HuH-7.5 (cell line): ENCODE results near the gene TPST1.
A peak's percentile ranks its signal among the peaks of the same experiment; 100 is the strongest.
"Not testable (repeated sequence)": the region's sequence is repeated elsewhere in the genome, so short reads cannot be mapped to it uniquely, and the experiment has no call there.

Experiments
- DNase-seq: peaks from one replicate; pipeline ENCODE4 v3.0.0; 2011; ENCODE audit warnings: low spot score

Gene TPST1

GRCh38 chr7:66188645-66189044 is 16.5 kb upstream of the TPST1 start:
- DNase-seq = no peak

DNA sequence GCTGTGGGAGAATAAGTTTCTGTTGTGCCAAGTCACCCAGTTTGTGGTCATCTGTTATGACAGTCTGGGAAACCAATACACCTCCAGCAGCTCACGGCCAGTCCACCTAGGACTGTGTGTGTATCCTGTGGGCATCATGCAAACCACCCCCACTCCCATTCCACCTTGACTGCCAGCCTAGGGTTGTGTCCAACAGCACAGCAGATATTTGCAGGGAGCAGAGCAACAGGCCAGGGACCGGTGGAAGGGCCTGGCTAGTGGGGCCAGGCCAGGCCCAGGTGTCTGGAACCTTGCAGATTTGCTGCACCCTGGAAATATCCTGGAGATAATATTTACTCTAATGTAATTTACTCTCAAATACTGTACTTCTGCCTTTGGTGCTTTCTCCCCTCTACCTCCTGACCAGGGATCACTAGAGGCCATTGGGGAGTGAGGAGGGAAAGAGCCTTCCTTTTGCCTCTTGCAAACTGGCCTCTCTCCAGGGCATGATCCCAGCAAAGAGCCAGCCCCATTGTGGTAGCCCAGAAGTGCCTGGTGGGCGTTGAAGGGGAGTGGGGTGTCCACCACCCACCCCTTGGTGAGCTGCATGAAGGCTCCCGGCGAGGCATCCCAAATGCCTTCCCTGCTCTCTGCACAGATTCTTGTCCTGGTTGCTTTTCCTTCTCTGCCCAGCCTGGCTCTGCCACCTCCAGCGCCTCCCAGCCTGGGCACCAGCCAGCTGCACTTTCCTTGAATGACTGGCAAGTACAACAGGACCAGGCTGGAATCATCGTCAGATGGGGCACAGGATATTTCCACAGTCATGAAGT is 15.2 kb upstream of the TPST1 start:
- DNase-seq = no peak

GRCh38 chr7:66190504-66190857 is 14.7 kb upstream of the TPST1 start:
- no peak for DNase-seq

GRCh38 chr7:66193146-66193725 is 11.9 kb upstream of the TPST1 start:
- DNase-seq = no peak

DNA sequence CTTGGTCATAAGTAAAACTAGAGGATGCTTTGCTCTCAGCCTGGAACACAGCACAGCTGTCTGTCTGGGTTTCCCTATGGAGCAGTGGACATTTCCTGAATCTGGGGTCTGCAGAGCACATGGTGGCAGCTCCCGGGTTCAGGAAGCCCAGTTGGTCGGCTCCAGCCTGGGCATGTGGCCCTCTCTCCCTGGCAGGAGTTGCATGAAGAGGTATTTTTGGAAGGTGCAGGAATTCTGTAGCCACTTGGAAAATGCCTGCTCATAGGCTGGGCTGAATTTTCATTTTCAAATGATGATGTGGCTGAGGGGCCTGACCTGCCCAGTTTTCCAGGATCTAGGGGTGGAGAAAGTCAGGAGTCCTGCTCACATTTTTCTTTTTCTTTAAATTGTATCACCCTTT is 6.7 kb upstream of the TPST1 start:
- no peak for DNase-seq

DNA sequence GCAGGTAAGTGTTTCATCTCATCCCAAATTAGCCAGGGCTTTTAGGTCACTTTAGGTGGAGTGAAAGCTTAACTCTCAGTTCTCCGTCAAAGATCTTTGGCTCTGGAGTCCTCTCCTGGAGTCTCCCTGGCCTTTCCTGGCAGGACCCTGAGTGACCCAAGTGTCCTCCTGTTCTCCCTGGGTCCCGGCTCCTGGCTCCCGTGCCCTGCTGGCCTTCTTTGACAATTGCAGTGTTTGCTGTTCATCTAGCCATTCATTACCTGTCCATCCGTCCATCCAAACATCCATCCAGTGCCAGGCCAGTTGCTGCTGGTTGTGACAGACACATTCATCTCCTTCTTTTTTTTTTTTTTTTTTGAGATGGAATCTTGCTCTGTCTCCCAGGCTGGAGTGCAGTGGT is 6.2 kb upstream of the TPST1 start:
- DNase-seq = peak; percentile 33

- no peak for DNase-seq
Observed at GRCh38 chr7:66202441-66202840, 2.7 kb upstream of the TPST1 start.

DNA sequence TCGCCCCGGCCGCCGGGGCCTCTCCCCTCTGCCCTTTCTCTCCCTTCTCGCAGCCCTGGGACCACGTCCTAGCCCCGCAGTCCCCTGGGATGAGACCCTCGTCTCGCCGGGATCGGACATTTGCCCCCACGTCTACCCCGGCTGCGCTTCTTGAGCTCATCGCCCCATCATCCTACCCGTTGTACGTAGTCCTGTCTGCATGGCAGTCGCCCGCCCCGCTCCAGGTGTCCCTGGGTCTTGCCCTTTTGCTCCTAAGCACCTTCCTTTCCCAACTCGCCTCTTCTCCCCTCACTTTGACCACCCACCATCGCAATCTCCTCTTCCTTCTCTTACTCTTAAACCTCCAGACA is 582 bp downstream of the TPST1 start:
- DNase-seq = no peak

- no peak for DNase-seq
Observed at GRCh38 chr7:66206119-66206933, 1.2 kb downstream of the TPST1 start.

DNA sequence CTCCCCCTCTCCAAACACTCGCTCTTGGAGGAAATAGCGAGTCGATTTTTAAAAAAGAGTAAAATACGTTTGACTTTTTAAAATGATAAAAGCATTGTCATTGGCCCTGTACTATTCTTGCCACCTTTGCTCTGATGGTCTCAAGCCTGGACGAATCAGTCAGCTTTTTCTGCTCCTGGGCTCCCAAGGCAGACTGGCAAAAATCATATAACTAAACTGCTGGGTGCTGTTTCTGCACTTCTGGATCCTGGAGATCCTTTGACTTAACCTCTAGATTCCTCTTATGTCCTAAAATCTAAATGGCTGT is 1.8 kb downstream of the TPST1 start:
- DNase-seq = no peak

- DNase-seq = no peak
Observed at GRCh38 chr7:66207540-66207939, 2.4 kb downstream of the TPST1 start.

DNA sequence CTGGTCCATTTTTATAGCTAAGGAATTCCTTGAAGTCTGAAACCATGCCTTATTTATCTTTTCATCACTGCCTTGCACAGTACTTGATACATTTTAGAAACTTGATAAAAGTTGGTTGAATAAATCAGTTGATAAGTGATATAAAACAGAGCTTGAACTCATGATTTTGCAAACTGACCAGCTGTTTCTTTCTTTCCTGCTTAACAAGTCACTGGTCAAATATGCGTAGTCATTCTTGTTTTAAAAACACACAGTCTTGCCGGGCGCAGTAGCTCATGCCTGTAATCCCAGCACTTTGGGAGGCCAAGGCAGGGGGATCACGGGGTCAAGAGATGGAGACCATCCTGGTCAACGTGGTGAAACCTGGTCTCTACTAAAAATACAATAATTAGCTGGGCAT is 6.3 kb downstream of the TPST1 start:
- DNase-seq = no peak

DNA sequence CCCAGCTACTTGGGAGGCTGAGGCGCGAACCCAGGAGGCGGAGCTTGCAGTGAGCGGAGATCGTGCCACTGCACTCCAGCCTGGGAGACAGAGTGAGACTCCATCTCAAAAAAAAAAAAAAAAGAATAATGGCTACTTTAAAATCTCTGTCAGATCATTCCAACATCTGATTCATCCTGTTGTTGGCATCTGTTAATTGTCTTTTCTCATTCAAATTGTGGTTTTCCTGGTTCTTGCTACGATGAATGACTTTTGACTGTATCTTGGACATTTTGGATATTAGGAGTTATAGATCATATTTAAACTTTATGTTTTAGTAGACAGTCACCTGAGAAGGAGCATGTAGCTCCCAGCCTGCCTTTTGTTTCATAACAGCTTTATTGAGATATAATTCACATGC is 8.5 kb downstream of the TPST1 start:
- DNase-seq = no peak

DNA sequence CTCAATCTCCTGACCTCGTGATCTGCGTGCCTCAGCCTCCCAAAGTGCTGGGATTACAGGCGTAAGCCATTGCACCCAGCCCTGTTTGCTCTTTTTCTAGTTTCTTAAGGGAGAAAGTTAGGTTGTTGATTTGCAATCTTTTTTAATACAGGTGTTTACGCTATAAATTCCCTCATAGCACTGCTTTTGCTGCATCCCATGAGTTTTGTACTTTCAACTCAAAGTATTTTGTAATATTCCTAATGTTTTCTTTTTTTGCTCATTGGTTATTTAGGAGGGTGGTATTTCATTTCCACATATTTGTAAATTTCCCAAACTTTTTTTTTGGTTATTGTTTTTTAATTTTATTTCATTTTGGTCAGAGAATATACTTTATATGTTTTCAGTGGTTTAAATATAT is 11.6 kb downstream of the TPST1 start:
- no peak for DNase-seq

GRCh38 chr7:66219805-66220204 is 14.7 kb downstream of the TPST1 start:
- DNase-seq = no peak

DNA sequence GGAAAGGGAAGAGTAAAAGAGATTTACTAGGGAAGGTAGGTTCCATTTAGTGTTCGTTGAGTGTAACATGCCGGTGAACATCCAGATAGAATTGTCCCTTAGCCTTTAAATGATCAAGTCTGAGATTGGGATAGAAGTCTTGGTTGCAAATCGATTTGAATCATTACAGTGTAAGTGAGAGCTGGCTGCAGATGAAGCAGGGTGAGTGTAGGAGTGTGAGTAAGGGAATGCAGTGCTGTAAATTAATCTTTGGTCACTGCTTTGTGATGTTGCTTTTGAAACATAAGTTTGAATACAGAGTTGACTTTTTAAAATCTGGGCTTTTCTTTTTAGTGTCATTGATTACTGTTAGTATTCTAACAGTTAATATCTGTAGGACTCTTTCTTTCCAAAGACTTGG is 16.3 kb downstream of the TPST1 start:
- no peak for DNase-seq

DNA sequence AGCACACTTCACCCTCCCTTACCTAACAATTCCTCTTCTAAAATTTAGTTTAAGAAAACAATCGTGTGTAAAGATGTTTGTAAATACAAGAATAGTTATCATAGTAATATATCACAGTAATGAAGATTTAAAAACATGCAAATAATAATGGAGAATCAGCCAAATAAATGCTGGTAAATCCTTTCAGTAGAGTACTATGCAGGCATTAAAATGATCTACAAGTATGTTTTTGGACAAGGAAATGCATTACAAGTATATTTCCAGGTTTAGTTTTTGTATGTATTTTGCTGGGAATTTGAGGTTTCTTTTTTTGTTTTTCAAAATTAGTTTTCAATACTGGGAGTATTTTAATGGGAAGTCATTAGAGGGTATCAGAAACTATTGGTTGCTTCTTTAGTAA is 22.7 kb downstream of the TPST1 start:
- no peak for DNase-seq

DNA sequence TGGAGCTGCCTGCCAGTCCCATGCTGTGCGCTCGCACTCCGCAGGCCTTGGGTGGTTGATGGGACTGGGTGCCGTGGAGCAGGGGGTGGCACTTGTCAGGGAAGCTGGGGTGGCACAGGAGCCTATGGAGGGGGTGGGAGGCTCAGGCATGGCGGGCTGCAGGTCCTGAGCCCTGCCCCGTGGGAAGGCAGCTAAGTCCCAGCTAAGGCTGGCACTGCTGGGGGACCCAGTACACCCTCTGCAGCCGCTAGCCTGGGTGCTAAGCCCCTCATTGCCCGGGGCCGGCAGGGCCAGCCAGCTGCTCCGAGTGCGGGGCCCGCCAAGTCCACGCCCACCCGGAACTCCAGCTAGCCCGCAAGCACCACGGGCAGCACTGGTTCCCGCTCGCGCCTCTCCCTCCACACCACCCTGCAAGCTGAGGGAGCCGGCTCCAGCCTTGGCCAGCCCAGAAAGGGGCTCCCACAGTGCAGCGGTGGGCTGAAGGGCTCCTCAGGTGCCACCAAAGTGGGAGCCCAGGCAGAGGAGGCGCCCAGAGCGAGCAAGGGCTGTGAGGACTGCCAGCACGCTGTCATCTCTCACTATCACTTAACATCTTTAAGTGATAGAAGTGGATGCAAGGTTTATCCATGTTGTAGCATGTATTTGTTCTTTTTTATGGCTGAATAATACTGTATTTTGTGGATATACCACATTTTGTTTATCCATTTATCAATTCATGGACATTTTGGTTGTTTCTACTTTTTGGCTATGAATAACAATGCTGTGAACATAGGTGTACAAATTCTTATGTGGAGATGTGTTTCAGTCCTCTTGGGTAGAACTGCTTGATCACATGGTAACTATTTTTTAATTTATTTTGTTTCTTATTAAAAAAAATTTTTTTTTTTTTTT is 26.4 kb downstream of the TPST1 start:
- DNase-seq = not testable (repeated sequence)

- no peak for DNase-seq
Observed at GRCh38 chr7:66233638-66234037, 28.5 kb downstream of the TPST1 start.

DNA sequence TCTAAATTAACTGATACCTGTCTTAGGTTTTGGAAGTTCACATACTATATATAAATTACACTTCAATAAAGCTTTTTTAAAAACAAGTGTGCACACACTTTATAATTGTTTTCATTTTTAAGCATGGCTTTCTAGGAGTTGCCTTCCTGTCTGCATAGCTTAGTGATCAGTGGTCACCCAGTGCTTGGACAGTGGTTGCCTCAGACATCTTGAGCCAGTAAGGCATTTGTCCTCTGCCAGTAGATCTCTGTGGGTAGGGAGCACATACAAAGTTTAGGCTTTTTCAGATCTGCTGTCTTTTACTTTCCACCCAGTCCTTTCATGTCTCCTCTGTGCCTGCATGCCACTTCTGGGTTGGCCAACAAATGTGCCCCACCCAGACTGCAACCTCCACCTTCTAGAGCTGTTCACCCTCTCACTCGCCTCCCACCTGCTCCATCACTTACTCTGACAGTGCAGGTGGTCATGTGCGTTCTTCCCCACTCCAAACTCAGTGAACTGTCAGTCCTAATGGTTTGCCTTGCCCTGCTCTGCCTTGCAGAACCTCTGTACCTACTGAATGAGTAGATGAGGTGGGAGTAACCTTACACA is 31.7 kb downstream of the TPST1 start:
- DNase-seq = no peak

DNA sequence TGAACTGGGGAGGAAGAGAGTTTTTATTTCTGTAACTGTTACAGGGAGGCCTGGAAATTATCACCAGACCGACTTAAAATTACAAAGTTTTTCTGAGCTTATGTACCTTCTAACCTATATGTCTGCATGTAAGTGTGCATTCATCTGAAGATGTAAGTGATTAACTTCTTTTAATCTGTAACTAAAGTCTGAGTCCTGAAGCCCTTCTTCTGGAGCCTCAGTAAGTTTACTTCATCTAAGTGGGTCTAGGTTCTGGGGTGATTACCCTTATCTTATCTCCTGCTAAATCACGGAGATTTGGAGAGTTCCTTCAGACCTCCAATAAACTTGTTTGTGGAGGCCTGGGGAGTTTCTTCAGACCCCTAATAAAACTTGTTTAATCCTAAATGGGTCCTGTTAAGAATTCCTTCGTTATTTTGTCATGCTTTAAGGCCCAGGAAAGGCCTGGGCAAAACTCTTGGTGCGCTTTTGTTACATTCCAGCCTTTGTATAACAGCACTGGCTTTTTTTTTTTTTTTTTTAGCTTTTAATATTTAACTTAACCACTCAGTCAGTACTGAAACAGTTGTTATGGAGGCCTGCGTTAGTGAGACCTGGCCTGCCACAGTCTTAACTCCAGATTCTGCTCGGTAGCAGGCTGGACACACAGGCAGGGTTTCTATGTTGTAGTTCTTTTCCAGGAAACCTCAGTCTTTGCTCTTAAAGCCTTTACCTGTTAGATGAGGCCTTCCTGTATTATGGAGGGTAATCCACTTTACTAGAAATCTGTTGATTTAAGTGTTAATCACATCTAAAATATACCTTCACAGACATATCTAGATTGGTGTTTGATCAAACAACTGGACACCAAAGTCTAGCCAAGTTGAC is 33.0 kb downstream of the TPST1 start:
- no peak for DNase-seq
